Mucosa of descending colon (tissue), 3 donors: ENCODE data around the gene SIGLEC7. TPM values are rescaled to one million over a fixed set of nuclear protein-coding genes. Genes with fewer than 3 reads are reported as not detected.

Experiments
- ATAC-seq: fragments of 200-7000 bp; cut with Tn5 transposase; one replicate; pipeline ENCODE4 v1.9.1; 2020; ENCODE audit warnings: mild to moderate bottlenecking, moderate library complexity
- DNase-seq, 3 donors: peaks; one replicate each; pipeline ENCODE4 v3.0.0-alpha.2; 2020
- H3K36me3 ChIP-seq: fragments of 200-600 bp; one replicate; pipeline ENCODE4 v1.8.0; 2021; ENCODE audit warnings: low read depth, mild to moderate bottlenecking
- H3K4me1 ChIP-seq: fragments of 200-600 bp; one replicate; pipeline ENCODE4 v1.8.0; 2021; ENCODE audit warnings: low read depth, mild to moderate bottlenecking
- H3K4me3 ChIP-seq: fragments of 200-600 bp; one replicate; pipeline ENCODE4 v1.8.0; 2021; ENCODE audit warnings: mild to moderate bottlenecking
- H3K9me3 ChIP-seq: fragments of 200-600 bp; one replicate; pipeline ENCODE4 v1.8.0; 2021; ENCODE audit warnings: mild to moderate bottlenecking
- intact Hi-C, 2 donors: fragments of 100-400 bp; cut with DNase I in 1 of 2; cut with micrococcal nuclease in 1 of 2; formaldehyde crosslinking; loops; one replicate each; pipeline versions ENCODE4 v1.11.0 to v1.11.1; 2022; cut with DNase I, micrococcal nuclease
- total RNA-seq, 3 donors: library from RNA; stranded (reverse); fragmentation: NEBNext Ultra II Directional in 2 of 3; extraction: Animal tissue kit (Norgen Biotek cat#: 25700) in 2 of 3; gene quantifications; one replicate each; pipeline versions ENCODE4 v1.2.1 to v1.2.4, GENCODE V29; 2021 to 2023
- TF ChIP-seq, protein P1 (sequence below): fragments of 200-600 bp; IDR thresholded peaks from one replicate; pipeline ENCODE4 v1.8.0; 2022; ENCODE audit warnings: antibody characterized with exemption, mild to moderate bottlenecking
- donor health status: DM: no; HTN: no; CAD: no; lungs with moderate emphysema.
- donor health status: DM: no; HTN: no; CAD: no.
- donor health status: DM: no; HTN: yes; CAD: no.

The SIGLEC7 gene
- total RNA-seq, 3 donors from 2014 or later = 1.2 to 2.5 (median 1.4) TPM

GRCh38 chr19:51200071-51200666 lies 58.1 kb downstream of the SIGLEC7 start:
- H3K4me1 ChIP-seq = no peaks in the 10 kb centered on the region
- TF ChIP-seq, protein P1, sequence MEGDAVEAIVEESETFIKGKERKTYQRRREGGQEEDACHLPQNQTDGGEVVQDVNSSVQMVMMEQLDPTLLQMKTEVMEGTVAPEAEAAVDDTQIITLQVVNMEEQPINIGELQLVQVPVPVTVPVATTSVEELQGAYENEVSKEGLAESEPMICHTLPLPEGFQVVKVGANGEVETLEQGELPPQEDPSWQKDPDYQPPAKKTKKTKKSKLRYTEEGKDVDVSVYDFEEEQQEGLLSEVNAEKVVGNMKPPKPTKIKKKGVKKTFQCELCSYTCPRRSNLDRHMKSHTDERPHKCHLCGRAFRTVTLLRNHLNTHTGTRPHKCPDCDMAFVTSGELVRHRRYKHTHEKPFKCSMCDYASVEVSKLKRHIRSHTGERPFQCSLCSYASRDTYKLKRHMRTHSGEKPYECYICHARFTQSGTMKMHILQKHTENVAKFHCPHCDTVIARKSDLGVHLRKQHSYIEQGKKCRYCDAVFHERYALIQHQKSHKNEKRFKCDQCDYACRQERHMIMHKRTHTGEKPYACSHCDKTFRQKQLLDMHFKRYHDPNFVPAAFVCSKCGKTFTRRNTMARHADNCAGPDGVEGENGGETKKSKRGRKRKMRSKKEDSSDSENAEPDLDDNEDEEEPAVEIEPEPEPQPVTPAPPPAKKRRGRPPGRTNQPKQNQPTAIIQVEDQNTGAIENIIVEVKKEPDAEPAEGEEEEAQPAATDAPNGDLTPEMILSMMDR = no peak
- intact Hi-C loops = no loop called here
- H3K9me3 ChIP-seq = no peaks in the 10 kb centered on the region
- H3K4me3 ChIP-seq = no peak overlapping the region
- H3K36me3 ChIP-seq = no peaks in the 10 kb centered on the region
- DNase-seq (no peak), ATAC-seq (no peak)

DNA sequence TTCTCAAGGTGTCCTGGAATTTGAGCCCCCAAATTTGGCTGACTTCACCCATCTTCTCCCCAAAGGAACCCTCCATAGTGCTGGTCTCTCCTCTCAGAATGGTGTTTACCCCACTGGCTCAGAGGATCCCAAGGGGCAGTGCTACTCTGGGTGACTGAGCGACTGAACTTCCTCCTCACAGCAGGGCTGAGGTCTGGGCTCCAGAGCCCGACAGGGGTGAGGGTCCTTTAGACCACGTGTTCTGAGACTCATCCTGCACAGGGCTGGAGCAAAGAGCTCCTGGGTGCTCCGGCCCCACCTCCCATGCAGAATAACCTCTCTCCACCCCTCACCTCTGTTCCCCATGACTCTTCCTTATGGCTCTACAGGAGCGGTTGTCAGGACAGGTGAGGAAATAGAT lies 59.6 kb downstream of the SIGLEC7 start:
- intact Hi-C loops = no loop called here
- ATAC-seq (no peak), DNase-seq (no peak)
- Histone ChIP-seq H3K9me3 (no peaks in the 10 kb centered on the region), H3K4me3 (no peak overlapping the region), H3K36me3 (no peaks in the 10 kb centered on the region), H3K4me1 (no peaks in the 10 kb centered on the region)
- TF ChIP-seq, protein P1 = no peak

Other genes starting within 250 kb of the SIGLEC7 start
- 1 to 10 TPM; 1.1 to 3.4 (median 1.4) TPM for gene KLK4, start 230.9 kb upstream of the SIGLEC7 start, total RNA-seq
- not detected for gene KLK5, start 189.3 kb upstream of the SIGLEC7 start, total RNA-seq
- gene KLK6, start 172.7 kb upstream of the SIGLEC7 start, total RNA-seq = not detected
- not detected for gene KLK7, start 158.4 kb upstream of the SIGLEC7 start, total RNA-seq
- not detected for gene KLK8, start 140.7 kb upstream of the SIGLEC7 start, total RNA-seq
- gene KLK10, start 122.6 kb upstream of the SIGLEC7 start, total RNA-seq = under 1 TPM; 0.58 to 0.93 (median 0.76) TPM
- gene KLK11, start 115.7 kb upstream of the SIGLEC7 start, total RNA-seq = 1 to 10 TPM in 1 of 3 donors, under 1 TPM in 2; 0.38 to 1.0 (median 0.72) TPM
- gene KLK12, start 107.3 kb upstream of the SIGLEC7 start, total RNA-seq = 1 to 10 TPM in 1 of 3 donors, not detected in 2; 1.0 TPM
- 1 to 10 TPM in 1 of 3 donors, under 1 TPM in 2; 0.22 to 2.7 (median 0.84) TPM for gene KLK13, start 77.2 kb upstream of the SIGLEC7 start, total RNA-seq
- gene KLK14, start 59.4 kb upstream of the SIGLEC7 start, total RNA-seq = under 1 TPM in 1 of 3 donors, not detected in 2; 0.41 TPM
- 1 to 10 TPM; 4.3 to 8.1 (median 4.8) TPM for gene CTU1, start 33.9 kb upstream of the SIGLEC7 start, total RNA-seq
- gene SIGLEC9, start 17.4 kb upstream of the SIGLEC7 start, total RNA-seq = 1 to 10 TPM; 1.4 to 3.8 (median 3.2) TPM
- 1 to 10 TPM; 1.0 to 6.9 (median 6.9) TPM for gene CD33, start 82.8 kb downstream of the SIGLEC7 start, total RNA-seq
- gene SIGLECL1, start 108.8 kb downstream of the SIGLEC7 start, total RNA-seq = not detected
- gene IGLON5, start 169.3 kb downstream of the SIGLEC7 start, total RNA-seq = under 1 TPM in 1 of 3 donors, not detected in 2; 0.44 TPM
- gene VSIG10L, start 199.8 kb downstream of the SIGLEC7 start, total RNA-seq = 1 to 10 TPM in 2 of 3 donors, under 1 TPM in 1; 0.69 to 3.8 (median 1.6) TPM
- gene ETFB, start 224.1 kb downstream of the SIGLEC7 start, total RNA-seq = 100 to 1,000 TPM; 113 to 154 (median 130) TPM
- gene CLDND2, start 226.7 kb downstream of the SIGLEC7 start, total RNA-seq = 1 to 10 TPM; 1.3 to 2.1 (median 1.3) TPM
- gene NKG7, start 230.4 kb downstream of the SIGLEC7 start, total RNA-seq = 1 to 10 TPM; 4.3 to 5.9 (median 4.4) TPM
- not detected for gene LIM2, start 245.7 kb downstream of the SIGLEC7 start, total RNA-seq
- gene C19orf84, start 248.3 kb downstream of the SIGLEC7 start, total RNA-seq = not detected